Hepatocyte (in vitro differentiated cells): ENCODE data around the gene DNASE2.

Source experiments
- CTCF ChIP-seq: fragments of 200-600 bp; sonication (generic); IDR thresholded peaks from 2 replicates; pipeline ENCODE4 v1.5.1; 2016; ENCODE audit warnings: antibody characterized with exemption, mild to moderate bottlenecking; ENCODE audit not compliant: poor library complexity
- EZH2 ChIP-seq: fragments of 200-600 bp; sonication (generic); IDR thresholded peaks from 2 replicates; pipeline ENCODE4 v1.6.1; 2016; ENCODE audit warnings: antibody characterized with exemption, mild to moderate bottlenecking, borderline replicate concordance
- EZH2phosphoT487 ChIP-seq: fragments of 200-600 bp; sonication (generic); IDR thresholded peaks from one replicate; pipeline ENCODE4 v1.6.1; 2018; ENCODE audit warnings: antibody characterized with exemption, mild to moderate bottlenecking, low read depth, moderate library complexity; ENCODE audit not compliant: unreplicated experiment, severe bottlenecking

- TF ChIP-seq CTCF, result no peak
- TF ChIP-seq EZH2, result no peak
- TF ChIP-seq EZH2phosphoT487, result no peak
Observed at GRCh38 chr19:12837225-12837624, 44.0 kb downstream of the DNASE2 start.
